H1 (cell line): ENCODE data around the gene POLR2H. TPM values are rescaled to one million over a fixed set of nuclear protein-coding genes. Genes with fewer than 3 reads are reported as not detected.

Source experiments
- CTCF ChIA-PET: fragments of 300-600 bp; sonication (Branson Sonifier 250); formaldehyde crosslinking; loops from one replicate; lab custom pipeline; 2021; ENCODE audit not compliant: partially characterized antibody; lab: Charles Lee
- POLR2A ChIA-PET: fragments of 300-600 bp; sonication (Branson Sonifier 250); formaldehyde crosslinking; loops from one replicate; lab custom pipeline; 2021; ENCODE audit warnings: inconsistent platforms; ENCODE audit not compliant: partially characterized antibody; lab: Charles Lee
- DNase-seq, 2 experiments: peaks; one replicate each; pipeline versions ENCODE4 v3.0.0 to v3.0.0-alpha.2; 2010 to 2022; ENCODE audit warnings: low spot score in 2 of 2, low read depth in 1 of 2, mixed read lengths in 1 of 2
- FAIRE-seq: peaks from 2 replicates; lab custom pipeline; 2011; peaks lifted over from hg19 to GRCh38; lab: Jason Lieb, UNC
- H2AFZ ChIP-seq: 2 replicates; pipeline ENCODE4 v1.8.1; 2012; ENCODE audit warnings: low read length, inconsistent platforms
- H2AK5ac ChIP-seq: 2 replicates; pipeline ENCODE4 v1.6.1; 2013; ENCODE audit warnings: low read depth, low read length
- H2BK120ac ChIP-seq: replicated peaks from 2 replicates; pipeline ENCODE3; 2013; ENCODE audit warnings: low read depth, low read length, inconsistent platforms
- H2BK12ac ChIP-seq: 2 replicates; pipeline ENCODE4 v1.6.1; 2013; ENCODE audit warnings: low read depth, low read length
- H2BK15ac ChIP-seq: 2 replicates; pipeline ENCODE4 v1.6.1; 2013; ENCODE audit warnings: low read length
- H2BK20ac ChIP-seq: 2 replicates; pipeline ENCODE4 v1.6.1; 2013; ENCODE audit warnings: low read length
- H2BK5ac ChIP-seq: 2 replicates; pipeline ENCODE4 v1.6.1; 2013; ENCODE audit warnings: low read depth, low read length
- H3K14ac ChIP-seq: 2 replicates; pipeline ENCODE4 v1.6.1; 2013; ENCODE audit warnings: inconsistent platforms; ENCODE audit not compliant: insufficient read length
- H3K18ac ChIP-seq: 2 replicates; pipeline ENCODE4 v1.6.1; 2013; ENCODE audit warnings: low read length; ENCODE audit errors: extremely low read depth
- H3K23ac ChIP-seq: 2 replicates; pipeline ENCODE4 v1.6.1; 2013; ENCODE audit warnings: inconsistent platforms; ENCODE audit not compliant: insufficient read length
- H3K23me2 ChIP-seq: 2 replicates; pipeline ENCODE4 v1.6.1; 2013; ENCODE audit warnings: low read depth, low read length
- H3K27ac ChIP-seq: 2 replicates; pipeline ENCODE4 v1.6.1; 2011; ENCODE audit warnings: low read depth, low read length, inconsistent platforms
- H3K27me3 ChIP-seq, 4 experiments: replicated peaks in 1 of 4; 1 replicate in 1 of 4; 2 replicates in 3 of 4; pipeline versions ENCODE4 v1.6.1 to v1.8.1; 2011 to 2013; ENCODE audit warnings: low read length in 3 of 4, mild to moderate bottlenecking in 3 of 4, inconsistent platforms in 2 of 4, mixed read lengths in 2 of 4, moderate library complexity in 1 of 4; ENCODE audit not compliant: control insufficient read depth in 3 of 4, insufficient read depth in 3 of 4; ENCODE audit errors: extremely low read depth in 1 of 4
- H3K36me3 ChIP-seq, 4 experiments: 2 replicates each; pipeline versions ENCODE4 v1.6.1 to v1.8.1; 2011 to 2013; ENCODE audit warnings: mild to moderate bottlenecking in 4 of 4, low read length in 3 of 4, moderate library complexity in 2 of 4, control low read depth in 1 of 4, inconsistent platforms in 1 of 4; ENCODE audit not compliant: insufficient read depth in 4 of 4, control insufficient read depth in 2 of 4
- H3K4ac ChIP-seq: replicated peaks from 2 replicates; pipeline ENCODE3; 2013; ENCODE audit warnings: low read length, low read depth, mixed read lengths, inconsistent platforms; ENCODE audit not compliant: insufficient read length
- H3K4me1 ChIP-seq, 4 experiments: replicated peaks in 1 of 4; 1 replicate in 1 of 4; 2 replicates in 3 of 4; pipeline versions ENCODE4 v1.6.1 to v1.8.1; 2011 to 2013; ENCODE audit warnings: low read length in 3 of 4, inconsistent platforms in 2 of 4, mixed read lengths in 1 of 4; ENCODE audit not compliant: insufficient read depth in 4 of 4, control insufficient read depth in 3 of 4
- H3K4me2 ChIP-seq, 2 experiments: 2 replicates each; pipeline versions ENCODE4 v1.6.1 to v1.8.1; 2011 to 2013; ENCODE audit warnings: low read depth in 2 of 2, low read length in 2 of 2, control low read depth in 1 of 2, inconsistent platforms in 1 of 2, mild to moderate bottlenecking in 1 of 2; ENCODE audit not compliant: insufficient read depth in 1 of 2
- H3K4me3 ChIP-seq, 4 experiments: fragments of 200-600, 300-600 bp in 1 of 4; sonication (generic), shearing (Covaris generic), sonication (Bioruptor Twin) in 1 of 4; 2 replicates each; pipeline versions ENCODE4 v1.5.1 to v1.8.1; 2011 to 2016; ENCODE audit warnings: low read length in 4 of 4, low read depth in 3 of 4, control low read depth in 2 of 4, inconsistent platforms in 2 of 4, mild to moderate bottlenecking in 2 of 4, mixed read lengths in 1 of 4, moderate library complexity in 1 of 4; ENCODE audit not compliant: insufficient read depth in 2 of 4; ENCODE audit errors: extremely low read depth in 1 of 4
- H3K56ac ChIP-seq: replicated peaks from 2 replicates; pipeline ENCODE3; 2013; ENCODE audit warnings: low read depth, mild to moderate bottlenecking, mixed read lengths, low read length, inconsistent platforms; ENCODE audit not compliant: insufficient read length
- H3K79me1 ChIP-seq: 2 replicates; pipeline ENCODE4 v1.6.1; 2013; ENCODE audit warnings: low read depth, low read length, control low read depth
- H3K79me2 ChIP-seq, 2 experiments: 2 replicates each; pipeline versions ENCODE4 v1.6.1 to v1.8.1; 2012 to 2013; ENCODE audit warnings: low read length in 2 of 2, mild to moderate bottlenecking in 2 of 2, inconsistent platforms in 1 of 2; ENCODE audit not compliant: insufficient read depth in 2 of 2, control insufficient read depth in 1 of 2
- H3K9ac ChIP-seq, 4 experiments: replicated peaks in 1 of 4; 1 replicate in 1 of 4; 2 replicates in 3 of 4; pipeline versions ENCODE4 v1.6.1 to v1.8.1; 2011 to 2013; ENCODE audit warnings: low read depth in 3 of 4, low read length in 3 of 4, control low read depth in 2 of 4, mild to moderate bottlenecking in 2 of 4, moderate library complexity in 2 of 4, inconsistent platforms in 1 of 4; ENCODE audit errors: extremely low read depth in 1 of 4
- H3K9me3 ChIP-seq, 2 experiments: 2 replicates each; pipeline versions ENCODE4 v1.6.1 to v1.8.1; 2012 to 2013; ENCODE audit warnings: mild to moderate bottlenecking in 2 of 2, moderate library complexity in 2 of 2, control low read depth in 1 of 2, inconsistent platforms in 1 of 2, low read depth in 1 of 2, low read length in 1 of 2, mixed read lengths in 1 of 2; ENCODE audit not compliant: insufficient read depth in 2 of 2
- H4K20me1 ChIP-seq, 2 experiments: replicated peaks in 1 of 2; 2 replicates each; pipeline versions ENCODE3 to v1.8.1; 2011 to 2013; ENCODE audit warnings: inconsistent platforms in 2 of 2, low read length in 2 of 2, mild to moderate bottlenecking in 1 of 2; ENCODE audit not compliant: insufficient read depth in 2 of 2, control insufficient read depth in 1 of 2
- H4K5ac ChIP-seq: 2 replicates; pipeline ENCODE4 v1.6.1; 2013; ENCODE audit warnings: low read length, low read depth, mixed read lengths, inconsistent platforms; ENCODE audit not compliant: insufficient read length
- H4K8ac ChIP-seq: 2 replicates; pipeline ENCODE4 v1.8.0; 2013; ENCODE audit warnings: mild to moderate bottlenecking, moderate library complexity, low read length, inconsistent platforms; ENCODE audit not compliant: insufficient read depth; ENCODE audit errors: extremely low read depth
- H4K91ac ChIP-seq: replicated peaks from 2 replicates; pipeline ENCODE3; 2013; ENCODE audit warnings: low read length, mixed read lengths, inconsistent platforms; ENCODE audit not compliant: insufficient read length
- CBX5 ChIP-seq: fragments of 300-800, 300-1000 bp; sonication (generic); IDR thresholded peaks from 2 replicates; pipeline ENCODE4 v1.7.1; 2016; ENCODE audit warnings: antibody characterized with exemption, low read length, low read depth
- CBX8 ChIP-seq: fragments of 300-800, 300-1000 bp; sonication (generic); IDR thresholded peaks from 2 replicates; pipeline ENCODE4 v1.7.1; 2016; ENCODE audit warnings: low read depth, low read length, borderline replicate concordance
- CHD2 ChIP-seq: IDR thresholded peaks from 2 replicates; pipeline ENCODE4 v1.6.1; 2012; ENCODE audit warnings: low read length, improper control_type of control experiment
- KDM1A ChIP-seq: fragments of 200-600, 300-600 bp; sonication (generic); IDR thresholded peaks from 2 replicates; pipeline ENCODE4 v1.7.1; 2016; ENCODE audit warnings: mild to moderate bottlenecking, low read length, borderline replicate concordance
- MAFK ChIP-seq: IDR thresholded peaks from 2 replicates; pipeline ENCODE4 v1.6.1; 2012; ENCODE audit warnings: low read depth, mild to moderate bottlenecking, improper control_type of control experiment, low read length
- NANOG ChIP-seq: IDR thresholded peaks from 2 replicates; pipeline ENCODE4 v1.6.1; 2011; ENCODE audit warnings: low read length, low read depth, mild to moderate bottlenecking, inconsistent platforms; ENCODE audit not compliant: insufficient read depth, poor library complexity, severe bottlenecking
- RAD21 ChIP-seq, 2 experiments: IDR thresholded peaks in 1 of 2; conservative IDR thresholded peaks in 1 of 2; 2 replicates each; pipeline ENCODE4 v1.6.1; 2011; ENCODE audit warnings: low read depth in 2 of 2, low read length in 2 of 2, improper control_type of control experiment in 1 of 2, inconsistent platforms in 1 of 2, mild to moderate bottlenecking in 1 of 2, moderate library complexity in 1 of 2
- TAF7 ChIP-seq: optimal IDR thresholded peaks from 2 replicates; pipeline ENCODE3; 2011; ENCODE audit warnings: low read depth, mild to moderate bottlenecking, inconsistent platforms, low read length, moderate library complexity, borderline replicate concordance
- WGBS, 2 experiments: shearing (Covaris generic) in 1 of 2; methylation state at CpG; one replicate each; pipeline versions ENCODE4 v1.1.6 to v1.1.7; 2013 to 2015; ENCODE audit warnings: low lambda C conversion rate in 2 of 2, mixed read lengths in 2 of 2, inconsistent platforms in 1 of 2, low coverage in 1 of 2, missing lambda C conversion rate in 1 of 2; ENCODE audit not compliant: insufficient replicate concordance in 2 of 2, insufficient coverage in 1 of 2, insufficient read length in 1 of 2; ENCODE audit errors: extremely low coverage in 1 of 2, missing lambda C conversion rate in 1 of 2; 5-methylcytosine and 5-hydroxymethylcytosine counted together
- polyA plus RNA-seq, 7 experiments: library from polyadenylated mRNA; depleted of rRNA in 3 of 7; stranded (reverse) in 5 of 7; unstranded in 2 of 7; fragments of >200 nt in 5 of 7; fragments of 200-250 nt in 2 of 7; gene quantifications; 1 replicate in 5 of 7; 2 replicates in 1 of 7; 4 replicates in 1 of 7; pipeline versions ENCODE4 v1.2.1 to v1.2.3, GENCODE V29; 2011 to 2013; ENCODE audit warnings: missing spikeins in 2 of 7, mixed read lengths in 2 of 7
- total RNA-seq: library from RNA; stranded (reverse); fragmentation: NEBNext Ultra II Directional; extraction: Animal tissue kit (Norgen Biotek cat#: 25700); gene quantifications from 2 replicates; pipeline ENCODE4 v1.2.1, GENCODE V29; 2021
- TF ChIP-seq, protein P1 (sequence below): IDR thresholded peaks from 2 replicates; pipeline ENCODE4 v1.6.1; 2011; ENCODE audit warnings: low read length, improper control_type of control experiment

The POLR2H gene
- total and polyA plus RNA-seq, 2 of the 8 experiments (the other 6 are each of a cell fraction or from before 2014, with no cell fraction given) = 113 to 335 TPM

DNA sequence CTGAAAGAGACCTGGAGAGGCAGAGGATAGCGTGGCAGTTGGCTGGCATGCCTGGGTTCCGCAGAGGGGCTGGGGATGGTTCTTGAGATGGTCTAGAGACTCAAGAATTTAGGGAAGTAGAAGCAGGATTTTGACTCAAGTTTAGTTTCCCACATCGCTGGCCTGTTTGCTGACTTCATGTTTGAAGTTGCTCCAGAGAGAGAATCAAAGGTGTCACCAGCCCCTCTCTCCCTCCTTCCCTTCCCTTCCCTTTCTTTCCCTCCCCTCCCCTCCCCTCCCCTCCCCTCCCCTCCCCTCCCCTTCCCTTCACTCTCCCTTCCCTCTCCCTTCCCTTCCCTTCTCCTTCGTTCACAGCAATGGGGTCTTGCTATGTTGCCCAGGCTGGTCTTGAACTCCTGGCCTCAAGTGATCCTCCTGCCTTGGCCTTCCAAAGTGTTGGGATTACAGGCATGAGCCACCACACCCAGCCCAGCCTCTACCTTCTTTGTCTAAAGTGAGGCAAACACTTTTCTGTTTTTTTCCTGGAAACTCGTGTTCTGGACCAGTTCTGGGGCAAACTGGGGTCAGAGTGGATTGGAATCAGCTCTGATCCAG is 28.5 kb downstream of the POLR2H start:
- Histone ChIP-seq H3K9ac (no peak overlapping the region), H3K79me1 (no peaks in the 10 kb centered on the region), H4K91ac (no peak overlapping the region), H4K5ac (no peak overlapping the region), H2BK20ac (no peak overlapping the region), H3K4me2 (no peak overlapping the region), H3K79me2 (no peaks in the 10 kb centered on the region), H3K14ac (no peak overlapping the region), H2AK5ac (no peak overlapping the region), H3K56ac (no peak overlapping the region), H2BK12ac (no peak overlapping the region), H2BK5ac (no peak overlapping the region), H4K20me1 (no peaks in the 10 kb centered on the region), H3K18ac (no peak overlapping the region), H3K27ac (no peak overlapping the region), H3K4me3 (no peak overlapping the region), H3K23me2 (no peaks in the 10 kb centered on the region), H4K8ac (no peak overlapping the region), H2AFZ (no peak overlapping the region), H3K27me3 (no peaks in the 10 kb centered on the region; a peak in 3 of 7 replicates), H3K4ac (no peak overlapping the region), H2BK15ac (no peak overlapping the region), H3K9me3 (no peaks in the 10 kb centered on the region), H3K36me3 (no peaks in the 10 kb centered on the region), H3K23ac (no peak overlapping the region), H3K4me1 (peaks cover 0 to 3% (median 0%) of the 10 kb centered on the region in 4 experiments; a peak in 2 of 7 replicates), H2BK120ac (no peak overlapping the region)
- ChIA-PET POLR2A (interaction anchor here (0.8 to 1.7 kb wide), 3 partner anchors 9 to 31 kb away, joined by 3 to 5 read pairs (median 4); no protein-coding TSS in a partner anchor), CTCF (interaction anchor here (0.8 to 4.2 kb wide), 15 partner anchors 9 to 152 kb away, joined by 3 to 34 read pairs (median 4); no protein-coding TSS in a partner anchor)
- WGBS, 2 experiments = 71% methylated on average over 5 of the region's 5 CpGs; no CpG with 5 or more reads in 1 of the 2 experiments
- FAIRE-seq (no peak), DNase-seq (no peak)
- TF ChIP-seq TAF7 (no peak), MAFK (no peak), CHD2 (no peak), KDM1A (no peak), CBX5 (no peak), CBX8 (no peak), RAD21 (IDR thresholded peaks at IDR 0.05 in 1 of 2, conservative IDR thresholded peaks at IDR 0.05 in 1 of 2; ENCODE audit: low read depth in 2 of 2, low read length in 2 of 2) (no peak), NANOG (no peak)
- TF ChIP-seq, protein P1, sequence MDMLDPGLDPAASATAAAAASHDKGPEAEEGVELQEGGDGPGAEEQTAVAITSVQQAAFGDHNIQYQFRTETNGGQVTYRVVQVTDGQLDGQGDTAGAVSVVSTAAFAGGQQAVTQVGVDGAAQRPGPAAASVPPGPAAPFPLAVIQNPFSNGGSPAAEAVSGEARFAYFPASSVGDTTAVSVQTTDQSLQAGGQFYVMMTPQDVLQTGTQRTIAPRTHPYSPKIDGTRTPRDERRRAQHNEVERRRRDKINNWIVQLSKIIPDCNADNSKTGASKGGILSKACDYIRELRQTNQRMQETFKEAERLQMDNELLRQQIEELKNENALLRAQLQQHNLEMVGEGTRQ = no peak
